ENCODE measurements around the gene SMC4.
A peak's percentile ranks its signal among the peaks of the same experiment; 100 is the strongest.
"Not testable (repeated sequence)": the region's sequence is repeated elsewhere in the genome, so short reads cannot be mapped to it uniquely, and the experiment has no call there.

SMC4 gene

DNA sequence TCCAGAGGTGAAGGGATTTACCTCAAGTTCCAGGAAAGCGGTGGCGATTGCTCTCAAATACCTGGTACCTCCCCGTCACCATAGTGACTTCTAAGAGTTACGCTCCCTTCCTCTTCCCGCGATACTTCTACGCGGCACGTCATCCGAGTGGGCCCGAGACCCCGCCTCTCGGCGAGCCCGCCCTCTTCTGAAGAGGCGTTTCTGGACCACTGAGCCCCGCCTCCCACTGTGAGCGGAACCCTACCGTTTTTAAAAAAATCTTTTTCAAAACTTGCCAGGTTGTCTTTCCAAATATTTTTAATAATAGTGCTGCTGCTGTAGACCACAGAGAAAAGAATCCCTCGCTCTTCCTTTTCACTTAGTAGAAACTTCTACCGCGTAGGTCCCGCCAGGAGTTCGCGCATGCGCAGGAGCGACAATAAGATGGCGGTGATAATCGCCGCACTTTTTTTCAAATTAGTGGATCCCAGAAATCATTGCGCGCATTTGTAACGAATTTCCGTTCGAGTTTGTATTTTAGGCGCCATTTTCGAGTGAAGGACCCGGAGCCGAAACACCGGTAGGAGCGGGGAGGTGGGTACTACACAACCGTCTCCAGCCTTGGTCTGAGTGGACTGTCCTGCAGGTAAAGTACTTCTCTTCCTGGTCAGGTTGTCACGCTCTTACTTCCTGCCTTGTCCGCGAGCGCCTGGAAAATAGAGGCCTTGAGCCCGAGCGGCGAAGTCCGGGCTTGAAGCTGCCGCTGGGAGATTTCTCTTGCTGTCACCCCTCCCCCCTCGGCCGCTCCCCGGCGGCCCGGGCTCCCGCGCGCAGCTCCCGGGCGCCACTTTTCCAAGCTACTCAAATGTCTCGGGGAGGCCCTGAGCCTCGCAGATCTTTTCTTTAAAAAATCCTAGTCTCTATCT is at the start of gene SMC4, which contains the start of gene IFT80:
Gene SMC4 (plus strand): TSS at position 526 of the 905 bp plus-strand sequence. CDS start 1,177 bp downstream, outside the sequence.
Gene IFT80 (minus strand): TSS at position 101 of the 905 bp plus-strand sequence. CDS start 14,625 bp downstream, outside the sequence.
- peak; percentile 96 for DNase-seq

DNA sequence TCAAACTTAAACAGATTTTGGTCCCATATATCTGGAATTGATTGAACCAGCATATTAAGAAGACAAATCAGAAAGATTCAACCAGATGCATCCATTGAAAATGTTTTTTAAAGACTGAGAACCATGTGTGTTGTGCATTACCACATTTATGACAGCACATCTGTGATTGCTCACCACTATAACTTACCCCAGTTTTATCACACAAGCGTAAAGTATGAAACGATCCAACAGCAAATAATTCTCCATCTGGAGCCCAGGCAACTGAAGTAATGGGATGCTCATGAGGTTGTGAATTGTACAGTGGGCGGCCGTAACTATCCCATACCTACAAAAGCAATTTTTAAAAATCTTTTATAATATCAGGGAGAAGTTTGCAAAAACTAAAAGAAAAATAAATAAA is 43.6 kb upstream of the SMC4 start:
- no peak for DNase-seq

DNA sequence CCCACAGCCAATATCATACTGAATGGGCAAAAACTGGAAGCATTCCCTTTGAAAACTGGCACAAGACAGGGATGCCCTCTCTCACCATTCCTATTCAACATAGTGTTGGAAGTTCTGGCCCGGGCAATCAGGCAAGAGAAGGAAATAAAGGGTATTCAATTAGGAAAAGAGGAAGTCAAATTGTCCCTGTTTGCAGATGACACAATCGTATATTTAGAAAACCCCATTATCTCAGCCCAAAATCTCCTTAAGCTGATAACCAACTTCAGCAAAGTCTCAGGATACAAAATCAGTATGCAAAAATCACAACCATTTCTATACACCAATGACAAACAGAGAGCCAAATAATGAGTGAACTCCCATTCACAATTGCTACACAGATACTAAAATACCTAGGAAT is 36.6 kb upstream of the SMC4 start:
- not testable (repeated sequence) for DNase-seq

DNA sequence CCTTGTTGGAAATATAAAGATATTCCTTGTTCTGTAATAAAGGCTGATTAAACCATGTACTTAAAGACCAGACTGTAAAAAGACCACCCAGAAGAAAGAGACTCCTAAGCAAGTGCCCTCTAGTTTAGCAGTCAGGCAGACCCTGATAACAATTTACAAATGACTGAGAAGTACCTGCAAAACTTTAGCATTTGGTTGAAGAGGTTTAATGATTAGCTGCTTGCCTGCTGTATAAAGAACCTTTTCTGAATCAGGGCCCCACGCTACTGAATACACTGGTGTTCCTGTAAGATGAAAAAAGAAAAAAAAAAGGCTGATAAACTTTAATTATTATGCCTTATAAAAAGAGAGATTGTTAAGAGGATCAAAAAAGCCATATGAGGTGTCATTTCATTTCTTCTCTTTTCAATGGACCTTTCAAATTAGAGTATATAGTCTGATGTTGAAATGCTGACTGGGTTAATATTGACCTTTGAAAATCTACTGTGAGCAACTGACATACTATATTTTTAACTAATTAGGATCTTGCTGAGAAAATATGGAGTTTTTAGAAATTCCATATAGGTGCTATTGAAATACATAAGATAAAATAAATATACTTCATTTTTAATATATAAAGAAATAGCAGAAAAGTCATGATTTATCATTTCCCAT is 33.5 kb upstream of the SMC4 start:
- no peak for DNase-seq

DNA sequence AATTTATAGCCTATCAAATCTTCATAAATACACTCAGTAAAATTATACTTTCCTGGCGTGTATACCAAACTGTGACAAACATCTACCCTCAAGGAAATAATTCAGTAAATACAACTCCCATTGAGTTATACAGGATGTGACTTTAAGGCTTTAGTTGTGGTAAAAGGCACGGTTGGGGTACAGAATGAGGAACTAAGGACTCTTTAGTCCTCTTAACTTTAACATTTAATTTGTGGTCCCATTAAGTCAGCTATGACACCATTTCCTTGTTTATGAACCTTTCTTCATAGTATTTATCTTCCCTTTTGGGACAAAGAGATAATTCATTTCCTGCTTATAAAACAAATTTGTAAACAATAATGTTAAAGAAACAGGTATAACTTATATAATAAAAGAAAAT is 30.6 kb upstream of the SMC4 start:
- no peak for DNase-seq

DNA sequence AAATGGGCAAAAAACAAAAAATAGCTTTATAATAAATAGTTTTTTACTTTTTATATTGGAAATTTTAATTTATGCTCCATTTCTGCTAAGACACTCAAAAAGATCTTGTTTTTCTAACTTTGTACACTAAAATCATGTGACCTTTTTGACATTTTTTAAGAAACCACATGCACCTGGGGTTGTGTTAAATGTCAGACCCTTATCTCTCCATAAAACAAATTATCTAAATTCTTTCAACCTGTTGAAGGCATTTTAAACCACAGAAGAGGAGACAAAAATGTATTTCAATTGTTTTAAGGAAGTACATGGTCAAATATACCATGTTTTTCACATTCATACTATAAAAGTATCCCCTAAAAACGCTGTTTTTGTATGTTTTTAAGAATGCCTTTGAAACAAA is 29.7 kb upstream of the SMC4 start:
- DNase-seq, result no peak

DNA sequence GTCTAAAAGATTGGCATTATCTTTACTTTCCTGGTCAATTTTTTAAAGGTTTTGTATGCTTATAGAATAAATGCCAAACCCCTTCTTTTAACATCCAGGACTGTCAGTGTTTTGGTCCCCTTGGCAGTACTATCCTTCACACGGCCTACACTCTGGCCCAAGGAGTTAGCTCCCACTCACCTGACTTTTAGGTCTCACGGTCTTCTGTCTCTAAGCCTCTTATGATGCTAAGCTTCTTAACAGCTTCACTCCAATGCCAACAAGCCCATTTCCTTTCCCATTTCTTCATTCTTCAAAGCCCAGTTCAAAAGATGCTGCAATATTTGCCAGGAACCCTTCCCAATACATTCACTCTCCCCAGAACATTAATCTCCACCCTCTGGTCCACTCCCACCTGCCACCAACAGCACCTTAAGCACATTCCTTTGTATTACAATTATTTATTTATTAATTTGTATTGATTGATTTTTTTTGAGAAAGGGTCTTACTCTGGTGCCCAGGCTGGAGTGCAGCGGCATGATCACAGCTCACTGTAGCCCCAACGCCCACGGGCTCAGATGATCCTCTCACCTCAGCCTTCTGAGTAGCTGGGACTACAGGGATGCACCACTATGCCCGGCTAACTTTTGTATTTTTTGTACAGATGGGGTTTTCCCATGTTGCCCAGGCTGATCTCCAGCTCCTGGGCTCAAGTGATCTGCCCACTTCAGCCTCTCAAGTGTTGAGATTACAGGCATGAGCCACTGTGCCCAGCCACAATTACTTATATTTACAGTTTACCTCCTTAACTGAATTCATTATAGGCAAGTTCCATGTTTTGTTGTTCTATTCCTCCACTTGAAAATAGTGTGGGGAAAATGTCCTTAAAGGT is 28.2 kb upstream of the SMC4 start:
- DNase-seq, result no peak

DNA sequence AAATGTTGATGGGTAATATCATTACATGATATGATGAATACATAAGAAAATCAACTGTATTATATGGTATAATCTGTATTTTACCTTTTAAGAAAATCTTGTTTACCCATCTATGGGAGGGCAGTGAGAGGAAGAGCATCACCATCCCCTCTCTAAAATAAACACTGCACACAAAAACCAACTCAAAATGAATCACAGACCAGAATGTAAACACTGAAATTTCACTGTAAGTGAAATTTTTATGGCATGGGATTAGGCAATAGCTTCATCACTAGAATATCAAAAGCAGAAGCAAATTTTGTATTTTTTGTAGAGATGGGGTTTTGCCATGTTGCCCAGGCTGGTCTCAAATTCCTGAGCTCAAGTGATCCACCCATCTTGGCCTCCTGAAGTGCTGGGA is 26.7 kb upstream of the SMC4 start:
- no peak for DNase-seq

DNA sequence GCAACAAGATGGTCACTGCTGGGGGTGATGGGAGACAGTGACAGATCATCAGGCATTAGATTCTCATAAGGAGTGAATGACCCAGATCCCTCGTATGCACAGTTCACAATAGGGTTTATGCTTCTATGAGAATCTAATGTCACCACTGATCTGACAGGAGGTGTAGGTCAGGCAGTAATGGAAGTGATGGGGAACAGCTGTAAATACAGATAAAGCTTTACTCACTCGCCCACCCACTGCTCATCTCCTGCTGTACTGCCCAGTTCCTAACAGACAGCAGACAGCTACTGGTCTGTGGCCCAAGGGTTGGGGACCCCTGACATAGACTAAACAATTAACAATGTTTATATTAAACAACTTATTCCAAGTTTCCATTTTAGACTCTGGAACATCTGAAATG is 25.8 kb upstream of the SMC4 start:
- DNase-seq, result no peak

DNA sequence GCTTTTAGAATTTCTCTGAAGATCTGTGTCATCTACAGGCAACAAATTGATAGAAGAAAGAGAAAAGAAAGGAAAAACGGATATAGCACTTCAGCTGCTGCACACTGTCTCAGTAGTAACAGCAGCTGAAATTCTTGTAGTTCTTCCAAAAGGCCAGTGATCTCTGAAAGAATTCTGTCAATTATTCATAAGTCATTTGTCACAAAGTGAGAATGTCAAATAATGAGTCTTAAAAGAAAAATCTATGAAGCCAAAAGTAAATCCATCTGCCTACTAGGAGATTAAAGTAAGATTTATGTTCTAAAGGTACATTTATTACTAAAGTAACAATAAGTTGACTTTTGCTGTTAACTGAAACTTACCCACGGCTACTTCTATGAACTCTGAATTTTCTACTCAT is 25.0 kb upstream of the SMC4 start:
- no peak for DNase-seq

DNA sequence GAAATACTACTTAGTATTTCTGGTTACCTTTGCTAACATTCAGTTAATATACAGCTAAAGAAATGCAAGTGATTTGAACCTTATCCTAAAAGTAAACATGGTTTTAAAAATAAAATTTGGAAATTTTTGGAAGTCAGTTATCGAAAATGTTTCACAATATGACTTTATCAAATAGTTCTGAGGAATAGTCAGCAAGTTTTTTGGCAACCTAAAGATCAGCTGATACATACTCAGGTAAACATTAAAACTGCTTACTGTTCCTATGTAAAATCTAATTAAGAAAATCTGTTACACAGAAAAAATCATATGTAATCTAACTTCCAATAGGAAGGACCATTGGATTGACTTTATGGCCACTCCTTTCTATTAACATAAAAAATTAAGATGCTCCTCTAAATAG is 24.5 kb upstream of the SMC4 start:
- no peak for DNase-seq

DNA sequence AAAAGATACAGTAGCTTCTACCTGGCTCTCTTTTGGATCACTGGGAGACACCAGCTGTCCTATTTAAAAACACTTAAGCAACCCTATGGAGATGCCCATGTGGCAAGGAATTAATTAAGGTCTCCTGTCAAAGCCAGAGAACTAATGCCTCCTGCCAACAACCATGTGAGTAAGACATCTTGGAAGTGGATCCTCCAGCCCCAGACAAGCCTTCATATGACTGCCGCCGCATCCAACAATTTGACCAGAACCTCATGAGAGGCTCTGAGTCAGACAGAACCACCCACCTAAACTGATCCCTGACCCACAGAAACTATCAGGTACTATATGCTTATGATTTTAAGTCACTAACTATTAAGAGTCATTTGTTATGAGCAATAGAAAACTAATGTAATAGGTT is 22.8 kb upstream of the SMC4 start:
- no peak for DNase-seq

DNA sequence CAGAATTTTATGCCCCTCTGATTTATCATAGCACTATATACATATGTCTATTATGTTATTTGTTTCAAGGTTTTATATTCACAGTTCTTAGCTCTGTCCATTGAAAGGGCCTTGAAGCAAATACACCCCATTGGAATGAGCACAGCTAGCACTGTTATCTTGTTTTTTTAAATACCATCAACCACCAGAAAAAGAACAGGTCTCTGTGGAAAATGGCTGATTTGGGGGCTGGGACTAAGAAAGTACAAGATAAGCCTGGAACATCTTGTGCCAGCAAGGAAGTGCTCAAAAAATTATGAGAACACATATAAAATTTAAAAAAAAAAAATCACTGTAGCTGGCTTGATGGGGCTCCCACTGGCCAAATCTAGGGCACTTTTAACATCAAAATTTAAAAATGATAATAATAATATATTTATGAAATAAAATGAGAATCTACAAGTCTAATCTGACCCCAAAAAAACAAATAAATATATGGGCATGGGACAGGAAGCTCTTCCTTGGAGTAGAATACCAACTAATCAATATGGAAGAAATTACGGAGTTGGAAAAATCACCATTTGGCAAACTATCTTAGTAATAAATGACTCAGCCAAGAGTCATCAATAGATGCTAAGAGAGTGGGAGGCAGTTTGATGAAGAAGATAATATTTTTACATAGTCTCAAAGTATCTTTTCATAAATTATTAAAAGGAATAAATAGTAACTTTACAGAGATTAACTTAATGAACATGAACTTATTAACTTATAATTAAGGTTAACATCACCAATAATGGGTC is 20.9 kb upstream of the SMC4 start:
- DNase-seq, result no peak

DNA sequence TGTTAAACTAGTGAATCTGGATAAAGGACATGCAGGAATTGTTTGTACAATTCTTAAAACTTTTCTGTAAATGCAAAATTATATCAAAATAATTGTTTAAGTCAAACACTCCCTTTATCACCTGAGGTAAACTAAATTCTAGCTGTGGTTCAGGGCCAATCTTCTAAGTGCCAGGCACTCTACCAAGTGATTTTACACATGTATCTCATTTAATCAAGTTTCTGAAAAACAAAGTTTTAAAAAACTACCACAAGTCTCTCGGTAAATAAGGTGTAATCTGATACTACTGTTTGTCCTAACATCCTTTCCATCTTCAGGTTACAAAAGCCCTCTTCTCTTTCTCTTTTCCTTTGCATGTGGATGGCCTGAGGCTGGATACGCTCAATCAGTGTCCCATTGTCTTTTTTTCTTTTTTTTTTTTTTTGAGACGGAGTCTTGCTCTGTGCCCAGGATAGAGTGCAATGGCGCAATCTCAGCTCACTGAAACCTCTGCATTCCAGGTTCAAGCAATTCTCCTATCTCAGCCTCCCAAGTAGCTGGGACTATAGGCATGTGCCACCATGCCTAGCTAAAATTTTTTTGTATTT is 19.7 kb upstream of the SMC4 start:
- no peak for DNase-seq

DNA sequence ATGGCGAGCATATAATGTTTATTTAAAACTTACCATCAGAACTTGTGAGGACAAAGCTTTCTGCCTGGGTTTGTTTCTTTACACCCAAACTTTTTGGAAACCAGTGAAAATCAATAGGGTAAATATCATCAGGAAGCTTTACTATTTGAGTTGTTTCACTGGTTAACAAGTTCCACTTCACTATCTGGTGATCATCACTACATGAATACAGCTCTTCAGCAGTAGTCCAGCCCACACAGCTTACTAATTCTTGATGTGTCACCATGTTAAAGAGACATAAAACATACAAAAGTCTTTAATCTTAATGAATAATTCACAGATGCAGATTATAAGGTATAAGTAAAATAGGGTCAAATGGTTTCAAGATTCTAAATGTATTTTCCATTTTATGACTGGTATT is 18.0 kb upstream of the SMC4 start:
- no peak for DNase-seq

DNA sequence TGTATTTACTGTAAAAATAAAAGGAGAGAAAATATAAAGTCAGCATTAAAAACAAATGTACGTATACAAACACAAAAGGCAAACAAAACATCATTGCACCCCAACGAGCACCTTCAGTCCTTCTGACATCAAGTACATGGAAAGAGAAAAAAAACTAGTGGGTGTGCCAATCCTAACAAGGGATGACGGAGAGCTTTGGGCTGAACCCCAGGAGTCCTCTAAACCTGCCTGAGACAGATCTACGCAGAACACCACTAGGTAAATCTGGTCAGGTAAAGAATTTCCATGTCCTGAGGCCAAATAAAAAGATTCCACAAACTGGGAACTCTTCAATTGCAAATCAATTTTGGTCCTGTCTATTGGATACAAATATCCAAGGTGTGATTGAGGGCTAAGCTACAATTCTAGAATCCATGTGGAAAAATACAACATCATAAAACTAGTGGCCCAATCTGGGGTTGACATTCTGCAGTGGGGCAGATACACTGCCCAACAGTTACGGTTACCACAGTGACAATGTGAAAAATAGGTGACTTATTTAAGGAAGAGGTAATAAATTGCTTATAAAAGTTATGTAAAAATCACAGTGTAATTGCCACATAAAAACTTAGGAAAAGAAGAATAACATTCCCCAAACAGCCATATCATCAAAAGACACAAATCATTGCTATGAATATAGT is 14.7 kb upstream of the SMC4 start:
- no peak for DNase-seq

DNA sequence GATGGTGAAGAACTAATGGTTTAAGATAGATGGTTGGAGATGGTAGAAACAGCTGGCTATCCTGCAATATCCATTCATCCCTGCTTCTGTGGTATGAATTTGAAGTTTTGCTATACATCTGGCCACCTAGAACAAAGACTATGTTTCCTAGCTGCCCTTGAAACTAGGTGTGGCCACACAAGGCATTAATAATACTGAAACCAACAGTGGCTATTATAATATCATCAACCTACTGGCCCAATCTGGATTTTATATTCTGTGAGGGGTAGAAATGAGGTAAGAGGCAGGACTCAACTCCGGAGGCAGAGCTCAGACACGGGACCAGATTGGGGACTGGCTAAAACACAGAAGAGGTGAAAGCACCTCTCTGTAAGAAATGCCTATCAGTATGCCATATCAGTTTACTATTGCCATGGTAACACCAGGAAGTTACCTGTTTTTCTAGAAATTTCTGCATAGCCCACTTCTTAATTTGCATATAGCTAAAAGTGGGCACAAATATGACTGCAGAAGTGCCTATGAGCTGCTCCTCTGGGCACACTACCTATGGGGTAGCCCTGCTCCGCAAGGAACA is 8.8 kb upstream of the SMC4 start:
- no peak for DNase-seq

DNA sequence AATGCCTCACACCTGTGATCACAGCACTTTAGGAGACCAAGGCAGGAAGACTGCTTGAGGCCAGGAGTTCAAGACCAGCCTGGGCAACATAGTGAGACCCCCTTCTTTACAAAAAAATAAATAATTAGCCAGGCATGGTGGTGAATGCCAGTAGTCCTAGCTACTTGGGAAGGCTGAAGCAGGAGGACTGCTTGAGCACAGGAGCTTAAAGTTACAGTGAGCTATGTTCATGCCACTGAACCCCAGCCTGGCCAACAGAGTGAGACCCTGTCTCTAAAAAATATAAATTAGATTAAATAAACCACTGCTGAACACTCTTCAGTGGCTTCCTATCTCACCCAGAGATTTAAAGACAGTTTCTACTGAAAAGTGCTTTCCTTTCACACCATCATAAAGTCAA is 6.7 kb upstream of the SMC4 start:
- no peak for DNase-seq

DNA sequence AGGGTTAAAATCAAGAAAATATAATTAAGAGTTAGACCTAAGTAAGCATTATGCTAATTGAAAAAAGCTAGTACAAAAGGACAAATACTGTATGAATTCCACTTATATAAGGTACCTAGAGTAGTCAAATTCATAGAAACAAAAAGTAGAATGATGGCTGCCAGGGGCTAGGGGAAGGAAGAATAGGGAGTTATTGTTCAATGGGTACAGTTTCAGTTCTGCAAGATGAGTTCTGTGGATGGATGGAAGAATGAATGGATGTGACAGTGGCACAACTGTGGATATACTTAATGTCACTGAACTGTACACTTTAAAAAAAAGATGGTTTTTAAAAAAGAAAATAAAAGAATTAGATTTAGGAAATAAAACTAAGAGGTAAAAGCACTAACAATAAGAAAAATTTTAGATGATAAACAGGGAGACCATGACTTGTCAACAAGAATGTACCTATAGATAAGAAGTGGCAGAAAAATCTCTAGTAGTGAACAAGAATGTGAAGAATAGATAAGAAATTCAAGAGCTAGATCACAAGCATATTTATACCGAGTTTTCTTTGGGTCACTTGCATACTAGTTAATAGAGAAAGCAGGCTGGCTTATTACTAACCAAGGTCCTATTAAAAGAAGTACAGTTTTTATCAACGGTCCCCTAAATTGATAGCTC is 6.0 kb upstream of the SMC4 start:
- DNase-seq, result no peak

DNA sequence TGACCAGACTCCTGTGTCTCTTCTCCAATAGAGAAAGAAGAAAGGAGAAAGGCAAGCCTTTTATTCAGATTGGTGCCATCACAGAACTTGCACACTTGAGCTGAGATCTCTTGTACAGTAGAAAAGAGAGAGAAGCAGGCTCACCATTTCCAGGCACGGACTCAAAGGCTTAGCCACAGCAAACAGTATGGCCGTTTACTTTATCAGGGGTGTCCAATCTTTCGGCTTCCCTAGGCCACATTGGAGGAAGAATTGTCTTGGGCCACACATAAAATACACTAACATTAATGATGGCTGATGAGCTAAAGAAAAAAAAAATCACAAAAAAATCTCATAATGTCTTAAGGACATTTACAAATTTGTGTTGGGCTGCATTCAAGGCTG is 5.4 kb upstream of the SMC4 start:
- no peak for DNase-seq

DNA sequence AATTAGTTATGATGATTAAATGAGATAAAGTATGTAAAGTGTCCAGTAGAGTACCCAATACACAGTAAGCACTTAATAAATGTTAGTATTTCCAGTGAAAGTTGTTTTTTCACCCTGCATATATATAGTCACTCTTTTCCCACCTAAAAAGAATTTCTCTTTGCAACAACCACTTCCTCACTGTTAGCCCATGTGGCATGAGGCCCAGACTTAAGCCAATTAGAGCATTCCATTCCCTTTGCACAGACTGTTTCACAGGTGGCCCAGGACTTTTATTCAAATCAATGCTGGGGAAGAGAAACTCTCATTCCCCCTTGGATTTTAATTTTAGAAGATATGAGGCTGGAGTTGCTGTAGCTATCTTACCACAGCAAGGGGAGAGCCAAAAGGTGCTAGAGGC is 4.2 kb upstream of the SMC4 start:
- DNase-seq, result no peak
